IMR-90 (cell line): Measurements from ENCODE around the gene PHOSPHO2. TPM values are rescaled to one million over a fixed set of nuclear protein-coding genes. Genes with fewer than 3 reads are reported as not detected.

Experiments used
- ATAC-seq: fragments of 200-7000 bp; cut with Tn5 transposase; 2 replicates; pipeline ENCODE4 v1.9.1; 2020; ENCODE audit warnings: low read depth, mild to moderate bottlenecking, moderate library complexity
- BruUV-seq: library from RNA; stranded (reverse); fragments of 400-500 nt; replicated peaks from 2 replicates; lab custom pipeline; 2021; lab: Mats Ljungman, UMichigan
- CTCF ChIA-PET: fragments of 300-600 bp; formaldehyde crosslinking; extraction: SDS; loops from one replicate; lab custom pipeline; 2021; ENCODE audit warnings: antibody characterized with exemption; lab: Yijun Ruan, JAX
- POLR2A ChIA-PET: fragments of 300-600 bp; sonication (Branson Sonifier 250); formaldehyde crosslinking; loops from one replicate; lab custom pipeline; 2022; ENCODE audit warnings: antibody characterized with exemption; ENCODE audit not compliant: unreplicated experiment; lab: Charles Lee
- DNase-seq: peaks from one replicate; pipeline ENCODE4 v3.0.0; 2013
- H2AFZ ChIP-seq: replicated peaks from 2 replicates; pipeline ENCODE3; 2013; ENCODE audit warnings: low read length, mild to moderate bottlenecking; ENCODE audit not compliant: poor library complexity
- H2AK5ac ChIP-seq: 2 replicates; pipeline ENCODE4 v1.6.1; 2013; ENCODE audit warnings: low read depth, low read length, inconsistent platforms
- H2AK9ac ChIP-seq: replicated peaks from 2 replicates; pipeline ENCODE3; 2013; ENCODE audit warnings: mild to moderate bottlenecking, low read depth, low read length, moderate library complexity; ENCODE audit not compliant: poor library complexity
- H2BK120ac ChIP-seq: 2 replicates; pipeline ENCODE4 v1.6.1; 2013; ENCODE audit warnings: low read depth, low read length, inconsistent platforms
- H2BK15ac ChIP-seq: 3 replicates; pipeline ENCODE4 v1.6.1; 2013; ENCODE audit warnings: low read depth, low read length, inconsistent platforms
- H2BK20ac ChIP-seq: 2 replicates; pipeline ENCODE4 v1.6.1; 2013; ENCODE audit warnings: low read depth, mild to moderate bottlenecking, inconsistent platforms, low read length, moderate library complexity
- H2BK5ac ChIP-seq: 2 replicates; pipeline ENCODE4 v1.6.1; 2013; ENCODE audit warnings: mild to moderate bottlenecking, low read depth, low read length, inconsistent platforms; ENCODE audit not compliant: poor library complexity, severe bottlenecking
- H3K14ac ChIP-seq: replicated peaks from 2 replicates; pipeline ENCODE4 v1.6.1; 2013; ENCODE audit warnings: low read depth, low read length, inconsistent platforms
- H3K18ac ChIP-seq: 2 replicates; pipeline ENCODE4 v1.6.1; 2013; ENCODE audit warnings: low read depth, low read length, control low read depth
- H3K23ac ChIP-seq: 2 replicates; pipeline ENCODE4 v1.6.1; 2013; ENCODE audit warnings: low read depth, low read length, inconsistent platforms
- H3K27ac ChIP-seq: 2 replicates; pipeline ENCODE4 v1.5.1; 2013; ENCODE audit warnings: mild to moderate bottlenecking, control low read depth, low read length; ENCODE audit not compliant: insufficient read depth
- H3K27me3 ChIP-seq: 2 replicates; pipeline ENCODE4 v1.6.1; 2013; ENCODE audit warnings: low read length; ENCODE audit not compliant: control insufficient read depth, insufficient read depth
- H3K36me3 ChIP-seq: 2 replicates; pipeline ENCODE4 v1.6.1; 2013; ENCODE audit warnings: low read length, mixed read lengths; ENCODE audit not compliant: control insufficient read depth, insufficient read depth
- H3K4ac ChIP-seq: 2 replicates; pipeline ENCODE4 v1.6.1; 2013; ENCODE audit warnings: low read depth, low read length, inconsistent platforms
- H3K4me1 ChIP-seq: 2 replicates; pipeline ENCODE4 v1.6.1; 2013; ENCODE audit warnings: low read length, mixed read lengths; ENCODE audit not compliant: control insufficient read depth, insufficient read depth
- H3K4me2 ChIP-seq: 2 replicates; pipeline ENCODE4 v1.6.1; 2013; ENCODE audit warnings: low read depth, mild to moderate bottlenecking, control low read depth, low read length, moderate library complexity
- H3K4me3 ChIP-seq: 2 replicates; pipeline ENCODE4 v1.5.1; 2013; ENCODE audit warnings: low read depth, mild to moderate bottlenecking, control low read depth, low read length, moderate library complexity; ENCODE audit not compliant: insufficient read depth
- H3K56ac ChIP-seq: 2 replicates; pipeline ENCODE4 v1.6.1; 2013; ENCODE audit warnings: low read length, inconsistent platforms; ENCODE audit not compliant: insufficient read depth; ENCODE audit errors: extremely low read depth
- H3K79me1 ChIP-seq, 2 experiments: 2 replicates each; pipeline ENCODE4 v1.6.1; 2013; ENCODE audit warnings: low read length in 2 of 2, inconsistent platforms in 1 of 2, low read depth in 1 of 2
- H3K9ac ChIP-seq: 2 replicates; pipeline ENCODE4 v1.6.1; 2013; ENCODE audit warnings: low read depth, low read length, control low read depth
- H3K9me1 ChIP-seq: 2 replicates; pipeline ENCODE4 v1.6.1; 2013; ENCODE audit warnings: low read length, inconsistent platforms; ENCODE audit not compliant: insufficient read depth
- H3K9me3 ChIP-seq: 2 replicates; pipeline ENCODE4 v1.6.1; 2013; ENCODE audit warnings: low read length; ENCODE audit not compliant: control insufficient read depth, insufficient read depth
- H4K20me1 ChIP-seq: 2 replicates; pipeline ENCODE4 v1.6.1; 2013; ENCODE audit warnings: low read length, inconsistent platforms; ENCODE audit not compliant: insufficient read depth
- H4K5ac ChIP-seq: 2 replicates; pipeline ENCODE4 v1.6.1; 2013; ENCODE audit warnings: mild to moderate bottlenecking, low read depth, low read length, control low read depth
- H4K8ac ChIP-seq, 2 experiments: 2 replicates each; pipeline ENCODE4 v1.6.1; 2013; ENCODE audit warnings: low read depth in 2 of 2, low read length in 2 of 2, control low read depth in 1 of 2, inconsistent platforms in 1 of 2
- H4K91ac ChIP-seq: 2 replicates; pipeline ENCODE4 v1.6.1; 2013; ENCODE audit warnings: low read depth, low read length, inconsistent platforms; ENCODE audit not compliant: insufficient read depth
- BHLHE40 ChIP-seq: fragments of 150-350 bp; IDR thresholded peaks from 2 replicates; pipeline ENCODE4 v1.6.1; 2016; ENCODE audit warnings: mild to moderate bottlenecking, low read depth, low read length
- CEBPB ChIP-seq: IDR thresholded peaks from 2 replicates; pipeline ENCODE4 v1.6.1; 2012; ENCODE audit warnings: low read depth, low read length, improper control_type of control experiment
- CHD1 ChIP-seq: IDR thresholded peaks from 2 replicates; pipeline ENCODE4 v1.6.1; 2012; ENCODE audit warnings: low read depth, low read length, improper control_type of control experiment
- CTCF ChIP-seq: conservative IDR thresholded peaks from 2 replicates; pipeline ENCODE4 v1.5.1; 2012; ENCODE audit warnings: mild to moderate bottlenecking, low read depth, low read length, improper control_type of control experiment
- ELK1 ChIP-seq: fragments of 150-350 bp; IDR thresholded peaks from 2 replicates; pipeline ENCODE4 v1.6.1; 2016; ENCODE audit warnings: low read depth, mild to moderate bottlenecking, low read length, moderate library complexity, borderline replicate concordance
- FOS ChIP-seq: fragments of 150-350 bp; IDR thresholded peaks from 2 replicates; pipeline ENCODE4 v1.6.1; 2016; ENCODE audit warnings: low read depth, low read length
- MAFK ChIP-seq: IDR thresholded peaks from 2 replicates; pipeline ENCODE4 v1.6.1; 2012; ENCODE audit warnings: low read depth, low read length, improper control_type of control experiment
- MAZ ChIP-seq: IDR thresholded peaks from 2 replicates; pipeline ENCODE4 v1.6.1; 2012; ENCODE audit warnings: low read depth, mild to moderate bottlenecking, low read length, improper control_type of control experiment, moderate library complexity, borderline replicate concordance
- MXI1 ChIP-seq: IDR thresholded peaks from 2 replicates; pipeline ENCODE4 v1.6.1; 2012; ENCODE audit warnings: low read depth, mild to moderate bottlenecking, low read length, moderate library complexity, borderline replicate concordance
- NFE2L2 ChIP-seq: fragments of 150-350 bp; IDR thresholded peaks from 2 replicates; pipeline ENCODE4 v1.6.1; 2016; ENCODE audit warnings: low read depth, mild to moderate bottlenecking, low read length
- POLR2A ChIP-seq: IDR thresholded peaks from 2 replicates; pipeline ENCODE4 v1.6.1; 2012; ENCODE audit warnings: mild to moderate bottlenecking, low read depth, low read length
- RAD21 ChIP-seq: IDR thresholded peaks from 2 replicates; pipeline ENCODE4 v1.6.1; 2012; ENCODE audit warnings: low read length, improper control_type of control experiment
- RCOR1 ChIP-seq: IDR thresholded peaks from 2 replicates; pipeline ENCODE4 v1.6.1; 2012; ENCODE audit warnings: mild to moderate bottlenecking, low read length, improper control_type of control experiment; ENCODE audit not compliant: insufficient replicate concordance
- RFX5 ChIP-seq: IDR thresholded peaks from 2 replicates; pipeline ENCODE4 v1.8.0; 2012; ENCODE audit warnings: low read depth, mild to moderate bottlenecking, low read length, moderate library complexity
- SMC3 ChIP-seq: fragments of 150-350 bp; IDR thresholded peaks from 2 replicates; pipeline ENCODE4 v1.6.1; 2016; ENCODE audit warnings: low read depth, mild to moderate bottlenecking, antibody characterized with exemption, low read length, moderate library complexity
- USF2 ChIP-seq: fragments of 150-350 bp; IDR thresholded peaks from 2 replicates; pipeline ENCODE4 v1.6.1; 2017; ENCODE audit warnings: mild to moderate bottlenecking, antibody characterized with exemption, low read length, low read depth
- WGBS, 2 experiments: methylation state at CpG; one replicate each; pipeline versions ENCODE4 v1.1.5 to v1.1.7; 2013; ENCODE audit warnings: missing lambda C conversion rate in 2 of 2; ENCODE audit not compliant: insufficient read length in 1 of 2; ENCODE audit errors: extremely low coverage in 2 of 2; 5-methylcytosine and 5-hydroxymethylcytosine counted together
- dilution Hi-C: fragments of 300-500 bp; cut with HindIII; formaldehyde crosslinking; loops from one replicate; pipeline ENCODE4 v1.14.3; 2018; ENCODE audit warnings: low sequenced_read_pairs; ENCODE audit not compliant: unreplicated experiment
- in situ Hi-C: fragments of 300-500 bp; cut with MboI; formaldehyde crosslinking; loops from 3 replicates; pipeline ENCODE4 v1.14.3; 2019; ENCODE audit warnings: low sequenced_read_pairs, inconsistent platforms, mixed read lengths
- intact Hi-C: fragments of 100-400 bp; cut with micrococcal nuclease; formaldehyde crosslinking; loops from 2 replicates; pipeline ENCODE4 v1.10.0; 2022
- polyA plus RNA-seq, 3 experiments: library from polyadenylated mRNA; depleted of rRNA; stranded (reverse); fragments of >200 nt; gene quantifications; 2 replicates each; pipeline ENCODE4 v1.2.3, GENCODE V29; 2012; ENCODE audit warnings: low replicate concordance in 1 of 3
- total RNA-seq: library from RNA; depleted of rRNA; stranded (reverse); fragments of >200 nt; gene quantifications from 2 replicates; pipeline ENCODE4 v1.2.3, GENCODE V29; 2012

PHOSPHO2 gene
- total and polyA plus RNA-seq, 2 of the 4 experiments (the other 2 are of a cell fraction): 0.48 to 0.54 TPM

GRCh38 chr2:169673921-169674320, 20.3 kb upstream of the PHOSPHO2 start:
- CTCF ChIA-PET: no interaction called here
- Histone ChIP-seq H3K18ac (no peak overlapping the region), H3K4me1 (no peaks in the 10 kb centered on the region), H3K9me1 (no peaks in the 10 kb centered on the region), H4K91ac (no peak overlapping the region), H3K27me3 (0 out of 2 replicates have a peak, but pooled peaks cover 1% of the 10 kb centered on the region), H2BK20ac (no peak overlapping the region), H4K8ac (no peak overlapping the region), H3K9me3 (no peaks in the 10 kb centered on the region), H3K23ac (no peak overlapping the region), H3K79me1 (no peaks in the 10 kb centered on the region), H2BK15ac (no peak overlapping the region), H3K9ac (no peak overlapping the region), H2BK5ac (no peak overlapping the region), H2AFZ (no peak overlapping the region), H3K4me3 (no peak overlapping the region), H2AK9ac (no peak overlapping the region), H3K56ac (no peak overlapping the region), H3K14ac (no peak overlapping the region), H4K5ac (no peak overlapping the region), H3K4me2 (no peak overlapping the region), H2AK5ac (no peak overlapping the region), H3K36me3 (no peaks in the 10 kb centered on the region), H4K20me1 (no peaks in the 10 kb centered on the region), H3K27ac (no peak overlapping the region), H2BK120ac (no peak overlapping the region), H3K4ac (no peak overlapping the region)
- intact Hi-C loops: no loop called here
- BruUV-seq: no TSS peak
- ATAC-seq (no peak), DNase-seq (no peak)
- POLR2A ChIA-PET: no interaction called here
- in situ Hi-C loops: no loop called here
- TF ChIP-seq USF2 (no peak), MAFK (no peak), FOS (no peak), CHD1 (no peak), RFX5 (no peak), CEBPB (no peak), RAD21 (no peak), SMC3 (no peak), POLR2A (no peak), CTCF (no peak), MXI1 (no peak), RCOR1 (no peak), NFE2L2 (no peak), ELK1 (no peak), BHLHE40 (no peak), MAZ (no peak)
- dilution Hi-C loops: no loop called here
- WGBS, 2 experiments: 86% methylated on average over 1 of the region's 2 CpGs; no CpG with 5 or more reads in 1 of the 2 experiments
